GM12875 (cell line): Measurements from ENCODE around the gene TMEM132D.

Experiments
- H3K4me3 ChIP-seq: one replicate; pipeline ENCODE4 v1.5.1; 2011; ENCODE audit warnings: low read depth, low read length, control low read depth
- CTCF ChIP-seq: IDR thresholded peaks from 2 replicates; pipeline ENCODE4 v1.5.1; 2011; ENCODE audit warnings: low read depth, mild to moderate bottlenecking, control low read depth, inconsistent platforms, low read length, moderate library complexity, borderline replicate concordance; ENCODE audit not compliant: insufficient read depth

TMEM132D gene

GRCh38 chr12:129179941-129180553, 723.8 kb downstream of the TMEM132D start:
- H3K4me3 ChIP-seq = no peak overlapping the region
- TF ChIP-seq CTCF = no peak

GRCh38 chr12:129169928-129170327, 733.9 kb downstream of the TMEM132D start:
- TF ChIP-seq CTCF = no peak
- H3K4me3 ChIP-seq = no peak overlapping the region

GRCh38 chr12:129163861-129164260, 740.0 kb downstream of the TMEM132D start:
- no peak for TF ChIP-seq CTCF
- H3K4me3 ChIP-seq = no peak overlapping the region

- TF ChIP-seq CTCF = no peak
- no peak overlapping the region for H3K4me3 ChIP-seq
These were observed 740.4 kb downstream of the TMEM132D start for GRCh38 chr12:129163461-129163860.

GRCh38 chr12:129162805-129163204, 741.0 kb downstream of the TMEM132D start:
- no peak overlapping the region for H3K4me3 ChIP-seq
- no peak for TF ChIP-seq CTCF

- no peak for TF ChIP-seq CTCF
- H3K4me3 ChIP-seq = no peak overlapping the region
These were observed 742.3 kb downstream of the TMEM132D start for GRCh38 chr12:129161511-129161910.

GRCh38 chr12:129160282-129160681, 743.5 kb downstream of the TMEM132D start:
- no peak for TF ChIP-seq CTCF
- no peak overlapping the region for H3K4me3 ChIP-seq
